ENCODE measurements around the gene GP9.

GP9 gene

DNA sequence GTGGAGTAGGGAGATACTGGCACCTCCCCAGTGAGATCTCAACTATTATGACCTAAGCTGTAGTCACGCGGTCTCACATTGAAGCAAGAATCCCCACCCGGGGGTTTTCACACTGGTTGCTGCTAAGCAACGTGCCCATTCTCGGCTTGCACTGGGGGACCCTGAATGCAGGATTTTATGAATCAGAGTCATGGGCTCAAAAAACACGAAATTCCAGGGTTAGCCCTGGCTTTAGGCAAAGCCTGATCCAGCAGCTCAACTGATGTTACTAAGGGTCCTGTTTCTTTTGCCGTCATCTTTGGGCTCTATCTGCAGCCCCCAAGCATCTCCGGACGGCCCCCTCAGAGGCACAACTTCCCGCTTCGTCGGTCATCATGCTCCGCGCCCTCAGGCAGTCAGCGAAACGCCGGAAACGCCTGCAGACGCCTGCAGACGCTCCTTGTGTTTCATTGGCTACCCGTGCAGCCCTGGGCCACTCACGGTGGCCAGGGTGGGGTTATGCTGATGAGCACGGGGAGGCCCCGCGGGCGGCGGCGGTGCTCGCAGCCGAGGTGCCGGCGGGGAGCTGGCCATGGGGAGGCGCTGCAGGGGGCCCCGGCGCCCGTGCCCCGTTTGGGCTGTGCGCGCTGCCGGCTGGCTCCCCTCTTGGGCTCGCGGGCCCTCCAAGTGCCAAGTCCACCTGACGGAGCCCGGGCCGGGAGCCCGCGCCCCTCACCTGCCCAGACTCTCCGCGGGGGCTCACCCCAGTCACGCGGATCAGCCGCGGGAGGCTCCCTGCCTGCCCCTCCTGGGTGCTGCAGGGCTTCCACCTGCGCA lies 33.6 kb upstream of the GP9 start:
- TF ChIP-seq POLR2AphosphoS5 (IDR thresholded peaks at IDR 0.05; ENCODE audit: low read depth, low read length) (no peak), SIN3A (IDR thresholded peaks at IDR 0.05; ENCODE audit: borderline replicate concordance, insufficient read depth, low read length) (no peak), TAF1 (IDR thresholded peaks at IDR 0.05; ENCODE audit: borderline replicate concordance, insufficient read depth, low read length) (no peak), FOXP2 (optimal IDR thresholded peaks at IDR 0.05; ENCODE audit: borderline replicate concordance, extremely low read depth, extremely low read length, insufficient read depth) (peak; percentile 26)

DNA sequence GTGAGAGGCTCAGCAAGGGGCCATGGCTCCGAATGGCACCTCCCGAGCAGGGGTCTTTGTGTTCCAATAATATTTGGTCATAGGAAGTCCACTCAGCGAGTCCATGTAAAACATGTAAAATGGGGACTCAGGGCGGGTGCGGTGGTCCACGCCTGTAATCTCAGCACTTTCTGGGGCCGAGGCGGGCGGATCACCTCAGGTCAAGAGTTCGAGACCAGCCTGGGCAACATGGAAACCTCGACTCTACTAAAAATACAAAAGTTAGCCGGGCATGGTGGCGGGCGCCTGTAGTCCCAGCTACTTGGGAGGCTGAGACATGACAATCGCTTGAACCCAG lies 33.1 kb upstream of the GP9 start:
- TF ChIP-seq TAF1 (IDR thresholded peaks at IDR 0.05; ENCODE audit: borderline replicate concordance, insufficient read depth, low read length): no peak
- no peak for TF ChIP-seq SIN3A (IDR thresholded peaks at IDR 0.05; ENCODE audit: borderline replicate concordance, insufficient read depth, low read length)
- TF ChIP-seq, protein P1, sequence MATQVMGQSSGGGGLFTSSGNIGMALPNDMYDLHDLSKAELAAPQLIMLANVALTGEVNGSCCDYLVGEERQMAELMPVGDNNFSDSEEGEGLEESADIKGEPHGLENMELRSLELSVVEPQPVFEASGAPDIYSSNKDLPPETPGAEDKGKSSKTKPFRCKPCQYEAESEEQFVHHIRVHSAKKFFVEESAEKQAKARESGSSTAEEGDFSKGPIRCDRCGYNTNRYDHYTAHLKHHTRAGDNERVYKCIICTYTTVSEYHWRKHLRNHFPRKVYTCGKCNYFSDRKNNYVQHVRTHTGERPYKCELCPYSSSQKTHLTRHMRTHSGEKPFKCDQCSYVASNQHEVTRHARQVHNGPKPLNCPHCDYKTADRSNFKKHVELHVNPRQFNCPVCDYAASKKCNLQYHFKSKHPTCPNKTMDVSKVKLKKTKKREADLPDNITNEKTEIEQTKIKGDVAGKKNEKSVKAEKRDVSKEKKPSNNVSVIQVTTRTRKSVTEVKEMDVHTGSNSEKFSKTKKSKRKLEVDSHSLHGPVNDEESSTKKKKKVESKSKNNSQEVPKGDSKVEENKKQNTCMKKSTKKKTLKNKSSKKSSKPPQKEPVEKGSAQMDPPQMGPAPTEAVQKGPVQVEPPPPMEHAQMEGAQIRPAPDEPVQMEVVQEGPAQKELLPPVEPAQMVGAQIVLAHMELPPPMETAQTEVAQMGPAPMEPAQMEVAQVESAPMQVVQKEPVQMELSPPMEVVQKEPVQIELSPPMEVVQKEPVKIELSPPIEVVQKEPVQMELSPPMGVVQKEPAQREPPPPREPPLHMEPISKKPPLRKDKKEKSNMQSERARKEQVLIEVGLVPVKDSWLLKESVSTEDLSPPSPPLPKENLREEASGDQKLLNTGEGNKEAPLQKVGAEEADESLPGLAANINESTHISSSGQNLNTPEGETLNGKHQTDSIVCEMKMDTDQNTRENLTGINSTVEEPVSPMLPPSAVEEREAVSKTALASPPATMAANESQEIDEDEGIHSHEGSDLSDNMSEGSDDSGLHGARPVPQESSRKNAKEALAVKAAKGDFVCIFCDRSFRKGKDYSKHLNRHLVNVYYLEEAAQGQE (IDR thresholded peaks at IDR 0.05; ENCODE audit: insufficient read depth in 1 of 2, low read depth in 2 of 2, low read length in 2 of 2): no peak

DNA sequence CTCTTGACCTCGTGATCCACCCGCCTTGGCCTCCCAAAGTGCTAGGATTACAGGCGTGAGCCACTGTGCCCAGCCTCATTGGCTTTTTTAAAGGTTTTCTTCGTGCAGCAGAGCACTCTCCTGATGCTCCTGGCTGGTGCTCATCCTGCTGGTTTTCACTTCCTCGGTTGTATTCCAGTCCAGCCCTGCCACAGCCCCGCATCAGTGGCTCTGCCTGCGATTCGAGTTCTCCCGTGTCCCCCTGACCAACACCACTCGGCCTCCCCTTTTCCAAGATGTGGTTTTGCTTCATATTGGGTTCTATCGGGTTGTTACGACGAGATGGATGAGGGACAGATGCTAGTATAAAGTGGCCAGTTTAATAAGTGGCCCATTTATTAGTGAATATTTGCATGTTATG lies 31.7 kb upstream of the GP9 start:
- TF ChIP-seq, protein P1 (IDR thresholded peaks at IDR 0.05; ENCODE audit: insufficient read depth in 1 of 2, low read depth in 2 of 2, low read length in 2 of 2): no peak
- TF ChIP-seq FOXP2 (optimal IDR thresholded peaks at IDR 0.05; ENCODE audit: borderline replicate concordance, extremely low read depth, extremely low read length, insufficient read depth): no peak
- no peak for TF ChIP-seq POLR2AphosphoS5 (IDR thresholded peaks at IDR 0.05; ENCODE audit: low read depth, low read length)
- TF ChIP-seq TAF1 (IDR thresholded peaks at IDR 0.05; ENCODE audit: borderline replicate concordance, insufficient read depth, low read length): no peak
- TF ChIP-seq SIN3A (IDR thresholded peaks at IDR 0.05; ENCODE audit: borderline replicate concordance, insufficient read depth, low read length): no peak

DNA sequence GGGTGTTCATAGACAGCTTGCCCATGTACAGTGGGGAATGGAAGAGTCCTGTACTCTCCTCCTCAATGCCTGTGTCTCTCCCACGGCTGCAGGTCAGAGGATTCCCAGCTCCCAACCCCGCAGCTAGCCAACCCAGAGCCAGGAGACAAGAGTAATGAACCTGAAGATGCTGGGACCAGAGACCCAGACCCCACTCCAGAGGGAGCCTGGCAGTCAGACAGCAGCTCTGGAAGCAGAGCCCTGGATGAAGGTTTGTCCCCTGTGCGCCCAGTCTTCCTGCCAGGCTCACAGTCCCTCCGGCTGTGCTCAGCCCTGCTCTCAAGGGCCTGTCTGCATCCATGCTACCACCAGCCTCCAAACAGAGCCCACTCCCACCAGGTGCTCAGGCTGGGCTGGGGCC lies 30.0 kb upstream of the GP9 start:
- TF ChIP-seq, protein P1 (IDR thresholded peaks at IDR 0.05; ENCODE audit: insufficient read depth in 1 of 2, low read depth in 2 of 2, low read length in 2 of 2): no peak
- TF ChIP-seq POLR2AphosphoS5 (IDR thresholded peaks at IDR 0.05; ENCODE audit: low read depth, low read length) (no peak), TAF1 (IDR thresholded peaks at IDR 0.05; ENCODE audit: borderline replicate concordance, insufficient read depth, low read length) (no peak), FOXP2 (optimal IDR thresholded peaks at IDR 0.05; ENCODE audit: borderline replicate concordance, extremely low read depth, extremely low read length, insufficient read depth) (no peak)

DNA sequence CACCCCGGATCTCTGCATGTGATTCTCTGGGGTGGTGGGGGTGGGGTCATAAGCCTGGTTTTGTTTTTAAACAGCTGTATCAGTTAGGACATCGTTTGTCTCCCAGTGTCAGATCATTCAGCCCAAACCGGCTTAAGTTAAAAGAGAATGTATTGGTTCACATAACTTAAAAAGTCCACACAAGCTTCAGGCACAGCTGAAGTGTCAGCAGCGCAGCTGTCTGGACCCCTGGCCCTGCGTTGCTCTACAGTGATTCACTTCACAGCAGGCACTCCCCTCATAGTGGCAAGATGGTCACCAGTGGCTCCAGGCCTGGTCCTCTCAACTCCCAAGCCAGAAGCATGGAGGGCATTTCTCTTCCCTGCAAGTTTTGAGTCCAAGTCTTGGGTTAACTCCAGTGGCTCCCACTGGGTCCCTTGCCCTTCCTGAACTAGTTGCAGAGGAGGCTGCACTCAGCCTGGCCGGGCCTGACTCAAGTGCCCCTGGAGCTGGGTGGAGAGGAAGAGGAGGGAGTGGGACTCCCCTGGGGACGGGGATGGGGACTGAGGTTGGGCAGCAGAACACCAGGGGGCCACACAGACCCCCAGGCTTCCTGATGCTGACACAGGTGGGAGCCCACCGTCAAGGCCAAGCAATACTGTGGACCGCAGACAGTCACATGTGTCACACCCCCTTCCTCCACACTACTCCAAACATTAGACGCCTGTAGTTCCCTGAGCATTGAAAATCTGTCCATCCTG lies 28.9 kb upstream of the GP9 start:
- TF ChIP-seq, protein P1 (IDR thresholded peaks at IDR 0.05; ENCODE audit: insufficient read depth in 1 of 2, low read depth in 2 of 2, low read length in 2 of 2): no peak
- TF ChIP-seq TAF1 (IDR thresholded peaks at IDR 0.05; ENCODE audit: borderline replicate concordance, insufficient read depth, low read length) (no peak), FOXP2 (optimal IDR thresholded peaks at IDR 0.05; ENCODE audit: borderline replicate concordance, extremely low read depth, extremely low read length, insufficient read depth) (no peak), POLR2AphosphoS5 (IDR thresholded peaks at IDR 0.05; ENCODE audit: low read depth, low read length) (no peak), SIN3A (IDR thresholded peaks at IDR 0.05; ENCODE audit: borderline replicate concordance, insufficient read depth, low read length) (no peak)

Data from PFSK-1 (cell line).